ENCODE data around the gene ABCD1. TPM values are rescaled to one million over a fixed set of nuclear protein-coding genes. Genes with fewer than 3 reads are reported as not detected.
"Not testable (repeated sequence)": the region's sequence is repeated elsewhere in the genome, so short reads cannot be mapped to it uniquely, and the experiment has no call there.

The ABCD1 gene
- polyA plus RNA-seq, 1 donor from 2014 or later = 3.6 TPM

- H3K27ac ChIP-seq (ENCODE audit: low read length) = no peak overlapping the region
- H3K4me3 ChIP-seq (ENCODE audit: low read length) = no peak overlapping the region
- H2AFZ ChIP-seq (ENCODE audit: low read depth, low read length) = no peak overlapping the region
- H4K20me1 ChIP-seq (ENCODE audit: insufficient read depth) = no peaks in the 10 kb centered on the region
- no peak overlapping the region for H3K9ac ChIP-seq (ENCODE audit: low read length)
- no peak for TF ChIP-seq POLR2AphosphoS5 (IDR thresholded peaks at IDR 0.05)
- no peak for TF ChIP-seq CTCF (IDR thresholded peaks at IDR 0.05; ENCODE audit: poor library complexity, severe bottlenecking)
- H3K9me3 ChIP-seq (ENCODE audit: low read length) = no peaks in the 10 kb centered on the region
- no peaks in the 10 kb centered on the region for H3F3A ChIP-seq (ENCODE audit: insufficient read depth, low read length, poor library complexity, severe bottlenecking)
- no peaks in the 10 kb centered on the region for H3K27me3 ChIP-seq (ENCODE audit: insufficient read depth, low read depth, low read length)
- no peaks in the 10 kb centered on the region for H3K36me3 ChIP-seq (ENCODE audit: insufficient read depth, low read length)
- no peaks in the 10 kb centered on the region for H3K79me2 ChIP-seq (replicated peaks; ENCODE audit: insufficient read depth, low read length)
- no peaks in the 10 kb centered on the region for H3K9me2 ChIP-seq (ENCODE audit: insufficient read depth, low read length)
- H3K4me2 ChIP-seq (ENCODE audit: low read length) = no peak overlapping the region
Measured at GRCh38 chrX:153728951-153729631, 4.4 kb downstream of the ABCD1 start.

- H3K36me3 ChIP-seq (ENCODE audit: insufficient read depth, low read length); H3K4me3 ChIP-seq (ENCODE audit: low read length); H3K9me2 ChIP-seq (ENCODE audit: insufficient read depth, low read length); H3K9me3 ChIP-seq (ENCODE audit: low read length); H2AFZ ChIP-seq (ENCODE audit: low read depth, low read length); H3K27ac ChIP-seq (ENCODE audit: low read length); H3K4me2 ChIP-seq (ENCODE audit: low read length); H3K79me2 ChIP-seq (replicated peaks; ENCODE audit: insufficient read depth, low read length); H4K20me1 ChIP-seq (ENCODE audit: insufficient read depth); H3F3A ChIP-seq (ENCODE audit: insufficient read depth, low read length, poor library complexity, severe bottlenecking); H3K27me3 ChIP-seq (ENCODE audit: insufficient read depth, low read depth, low read length); H3K9ac ChIP-seq (ENCODE audit: low read length): not testable (repeated sequence)
Measured at GRCh38 chrX:153730115-153730514, 5.5 kb downstream of the ABCD1 start.

GRCh38 chrX:153731117-153731844, 6.6 kb downstream of the ABCD1 start:
- no peaks in the 10 kb centered on the region for H3K79me2 ChIP-seq (replicated peaks; ENCODE audit: insufficient read depth, low read length)
- no peak overlapping the region for H2AFZ ChIP-seq (ENCODE audit: low read depth, low read length)
- H3K36me3 ChIP-seq (ENCODE audit: insufficient read depth, low read length) = no peaks in the 10 kb centered on the region
- no peaks in the 10 kb centered on the region for H3F3A ChIP-seq (ENCODE audit: insufficient read depth, low read length, poor library complexity, severe bottlenecking)
- no peak overlapping the region for H3K4me2 ChIP-seq (ENCODE audit: low read length)
- H3K4me3 ChIP-seq (ENCODE audit: low read length) = no peak overlapping the region
- H3K27me3 ChIP-seq (ENCODE audit: insufficient read depth, low read depth, low read length) = no peaks in the 10 kb centered on the region
- no peaks in the 10 kb centered on the region for H3K9me2 ChIP-seq (ENCODE audit: insufficient read depth, low read length)
- H3K27ac ChIP-seq (ENCODE audit: low read length) = no peak overlapping the region
- no peaks in the 10 kb centered on the region for H3K9me3 ChIP-seq (ENCODE audit: low read length)
- no peak for TF ChIP-seq SMC3 (conservative IDR thresholded peaks at IDR 0.05; ENCODE audit: poor library complexity)
- no peak for TF ChIP-seq MXI1 (conservative IDR thresholded peaks at IDR 0.05; ENCODE audit: poor library complexity, severe bottlenecking)
- TF ChIP-seq CTCF (IDR thresholded peaks at IDR 0.05; ENCODE audit: poor library complexity, severe bottlenecking) = no peak
- no peak for TF ChIP-seq RAD21 (conservative IDR thresholded peaks at IDR 0.05)
- TF ChIP-seq TAF1 (IDR thresholded peaks at IDR 0.05; ENCODE audit: low read depth) = no peak
- no peak for TF ChIP-seq POLR2AphosphoS5 (IDR thresholded peaks at IDR 0.05)
- TF ChIP-seq EZH2 (IDR thresholded peaks at IDR 0.05; ENCODE audit: borderline replicate concordance, insufficient read depth, low read length, poor library complexity, severe bottlenecking) = no peak
- TF ChIP-seq REST (IDR thresholded peaks at IDR 0.05; ENCODE audit: borderline replicate concordance) = no peak
- TF ChIP-seq EP300 (conservative IDR thresholded peaks at IDR 0.05; ENCODE audit: poor library complexity, severe bottlenecking) = no peak
- H3K9ac ChIP-seq (ENCODE audit: low read length) = no peak overlapping the region
- H4K20me1 ChIP-seq (ENCODE audit: insufficient read depth) = no peaks in the 10 kb centered on the region

Data from neural cell (in vitro differentiated cells).